Measurements from ENCODE around the gene MROH7. TPM values are rescaled to one million over a fixed set of nuclear protein-coding genes. Genes with fewer than 3 reads are reported as not detected.

The MROH7 gene
- total RNA-seq, 1 donor from 2014 or later, result under 0.01 TPM

- H3K4me3 ChIP-seq (ENCODE audit: low read depth, low read length), result no peak overlapping the region
- TF ChIP-seq CTCF (IDR thresholded peaks at IDR 0.05; ENCODE audit: insufficient read depth, low read length, severe bottlenecking), result no peak
- FAIRE-seq (peak; percentile 13), DNase-seq (ENCODE audit: low read depth) (no peak)
- H3K36me3 ChIP-seq (ENCODE audit: control insufficient read depth, insufficient read depth, low read length), result no peaks in the 10 kb centered on the region
- no peaks in the 10 kb centered on the region for H3K27me3 ChIP-seq (ENCODE audit: control insufficient read depth, insufficient read depth, low read length)
Observed at GRCh38 chr1:54607821-54608565, 33.6 kb upstream of the MROH7 start.

DNA sequence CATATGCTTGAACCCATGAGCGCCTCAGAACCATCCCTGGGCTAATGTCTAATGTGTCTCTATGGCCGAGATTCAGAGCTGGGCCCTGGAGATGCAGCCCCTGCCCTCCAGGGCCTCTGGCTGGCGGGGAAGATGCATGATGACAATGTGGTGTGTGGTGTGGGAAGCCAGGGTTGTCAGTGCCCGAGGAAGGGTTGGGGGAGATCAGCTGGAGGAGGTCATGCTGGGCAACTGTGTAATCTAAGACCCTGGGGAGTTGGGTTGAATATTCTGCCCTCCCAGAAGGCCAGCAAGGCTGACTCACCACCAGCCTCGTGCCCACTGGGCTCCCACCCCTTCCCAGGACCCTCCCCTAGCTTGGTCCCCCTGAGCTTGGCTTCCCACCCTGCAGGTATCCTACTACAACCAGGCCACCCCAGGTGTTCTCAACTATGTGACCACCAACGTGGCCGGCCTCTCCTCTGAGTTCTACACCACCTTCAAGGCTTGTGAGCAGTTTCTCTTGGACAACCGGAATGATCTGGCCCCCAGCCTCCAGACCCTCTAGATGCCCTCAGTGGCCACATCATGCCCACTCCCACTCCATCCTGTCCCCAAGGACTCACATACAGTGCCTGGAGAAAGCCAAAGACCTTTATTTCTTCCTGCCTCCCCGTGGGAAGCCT lies 32.9 kb upstream of the MROH7 start:
- Histone ChIP-seq H3K27me3 (ENCODE audit: control insufficient read depth, insufficient read depth, low read length) (no peaks in the 10 kb centered on the region), H3K36me3 (ENCODE audit: control insufficient read depth, insufficient read depth, low read length) (no peaks in the 10 kb centered on the region), H3K4me3 (ENCODE audit: low read depth, low read length) (no peak overlapping the region)
- peak; percentile 77 for FAIRE-seq
- DNase-seq (ENCODE audit: low read depth), result no peak
- no peak for TF ChIP-seq CTCF (IDR thresholded peaks at IDR 0.05; ENCODE audit: insufficient read depth, low read length, severe bottlenecking)

- DNase-seq (ENCODE audit: low read depth) (no peak), FAIRE-seq (peak; percentile 52)
- no peak for TF ChIP-seq CTCF (IDR thresholded peaks at IDR 0.05; ENCODE audit: insufficient read depth, low read length, severe bottlenecking)
- Histone ChIP-seq H3K27me3 (ENCODE audit: control insufficient read depth, insufficient read depth, low read length) (no peaks in the 10 kb centered on the region), H3K36me3 (ENCODE audit: control insufficient read depth, insufficient read depth, low read length) (no peaks in the 10 kb centered on the region), H3K4me3 (ENCODE audit: low read depth, low read length) (no peak overlapping the region)
Observed at GRCh38 chr1:54609301-54609921, 32.2 kb upstream of the MROH7 start.

- H3K4me3 ChIP-seq (ENCODE audit: low read depth, low read length), result no peak overlapping the region
- FAIRE-seq (no peak), DNase-seq (ENCODE audit: low read depth) (no peak)
- no peaks in the 10 kb centered on the region for H3K27me3 ChIP-seq (ENCODE audit: control insufficient read depth, insufficient read depth, low read length)
- no peak for TF ChIP-seq CTCF (IDR thresholded peaks at IDR 0.05; ENCODE audit: insufficient read depth, low read length, severe bottlenecking)
- no peaks in the 10 kb centered on the region for H3K36me3 ChIP-seq (ENCODE audit: control insufficient read depth, insufficient read depth, low read length)
Observed at GRCh38 chr1:54610048-54610447, 31.5 kb upstream of the MROH7 start.

GRCh38 chr1:54610601-54611580 lies 30.7 kb upstream of the MROH7 start:
- H3K27me3 ChIP-seq (ENCODE audit: control insufficient read depth, insufficient read depth, low read length), result no peaks in the 10 kb centered on the region
- FAIRE-seq, result no peak
- no peak overlapping the region for H3K4me3 ChIP-seq (ENCODE audit: low read depth, low read length)
- no peak for DNase-seq (ENCODE audit: low read depth)
- H3K36me3 ChIP-seq (ENCODE audit: control insufficient read depth, insufficient read depth, low read length), result no peaks in the 10 kb centered on the region
- TF ChIP-seq CTCF (IDR thresholded peaks at IDR 0.05; ENCODE audit: insufficient read depth, low read length, severe bottlenecking), result no peak
